Measurements from ENCODE around the gene KCNIP1. TPM values are rescaled to one million over a fixed set of nuclear protein-coding genes. Genes with fewer than 3 reads are reported as not detected.

Gene KCNIP1
- total and polyA plus RNA-seq, 4 donors: 0.13 to 1.8 (median 0.72) TPM

DNA sequence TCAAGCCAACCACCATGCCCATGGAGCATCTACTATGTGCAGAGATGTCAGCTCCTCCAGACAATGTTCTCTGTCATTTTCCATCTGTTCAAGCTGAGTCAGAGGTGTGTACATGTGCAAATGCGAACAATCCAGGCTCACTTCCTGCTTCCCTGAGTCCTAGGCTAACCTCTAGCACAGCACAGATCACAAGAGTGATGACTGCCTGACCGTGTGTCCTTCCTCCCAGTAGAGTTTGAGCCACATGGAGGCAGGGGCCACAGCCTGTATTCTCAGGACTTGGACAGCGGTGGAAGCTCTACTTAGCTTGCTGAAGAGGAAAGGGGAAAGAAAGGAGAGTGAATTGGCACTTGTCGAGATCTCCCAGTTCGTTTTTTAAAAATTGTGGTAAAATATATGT is 87.2 kb downstream of the KCNIP1 start:
- TF ChIP-seq, protein P1, sequence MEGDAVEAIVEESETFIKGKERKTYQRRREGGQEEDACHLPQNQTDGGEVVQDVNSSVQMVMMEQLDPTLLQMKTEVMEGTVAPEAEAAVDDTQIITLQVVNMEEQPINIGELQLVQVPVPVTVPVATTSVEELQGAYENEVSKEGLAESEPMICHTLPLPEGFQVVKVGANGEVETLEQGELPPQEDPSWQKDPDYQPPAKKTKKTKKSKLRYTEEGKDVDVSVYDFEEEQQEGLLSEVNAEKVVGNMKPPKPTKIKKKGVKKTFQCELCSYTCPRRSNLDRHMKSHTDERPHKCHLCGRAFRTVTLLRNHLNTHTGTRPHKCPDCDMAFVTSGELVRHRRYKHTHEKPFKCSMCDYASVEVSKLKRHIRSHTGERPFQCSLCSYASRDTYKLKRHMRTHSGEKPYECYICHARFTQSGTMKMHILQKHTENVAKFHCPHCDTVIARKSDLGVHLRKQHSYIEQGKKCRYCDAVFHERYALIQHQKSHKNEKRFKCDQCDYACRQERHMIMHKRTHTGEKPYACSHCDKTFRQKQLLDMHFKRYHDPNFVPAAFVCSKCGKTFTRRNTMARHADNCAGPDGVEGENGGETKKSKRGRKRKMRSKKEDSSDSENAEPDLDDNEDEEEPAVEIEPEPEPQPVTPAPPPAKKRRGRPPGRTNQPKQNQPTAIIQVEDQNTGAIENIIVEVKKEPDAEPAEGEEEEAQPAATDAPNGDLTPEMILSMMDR (IDR thresholded peaks at IDR 0.05; ENCODE audit: control extremely low read depth, extremely low read depth): no peak
- Histone ChIP-seq H3K4me3 (no peak overlapping the region), H3K9me3 (ENCODE audit: control insufficient read depth in 4 of 4, insufficient read depth in 3 of 4, low read length in 3 of 4) (peaks cover 0 to 3% (median 0%) of the 10 kb centered on the region in 4 donors), H3K4me1 (ENCODE audit: control insufficient read depth in 5 of 5, insufficient read depth in 5 of 5, low read length in 5 of 5) (no peaks in the 10 kb centered on the region), H3K27ac (ENCODE audit: low read depth in 1 of 2, low read length in 1 of 2) (no peak overlapping the region), H3K27me3 (ENCODE audit: control insufficient read depth in 3 of 3, insufficient read depth in 3 of 3, low read length in 2 of 3) (no peaks in the 10 kb centered on the region), H3K9ac (ENCODE audit: insufficient read depth in 1 of 2, low read length in 2 of 2) (no peak overlapping the region), H3K36me3 (ENCODE audit: control insufficient read depth in 4 of 4, insufficient read depth in 4 of 4, low read length in 4 of 4) (no peaks in the 10 kb centered on the region)
- 70 to 72% methylated on average over 5 of the region's 5 CpGs for WGBS, 2 donors
- DNase-seq (no peak), ATAC-seq (ENCODE audit: insufficient read depth, low FRiP score) (no peak)

DNA sequence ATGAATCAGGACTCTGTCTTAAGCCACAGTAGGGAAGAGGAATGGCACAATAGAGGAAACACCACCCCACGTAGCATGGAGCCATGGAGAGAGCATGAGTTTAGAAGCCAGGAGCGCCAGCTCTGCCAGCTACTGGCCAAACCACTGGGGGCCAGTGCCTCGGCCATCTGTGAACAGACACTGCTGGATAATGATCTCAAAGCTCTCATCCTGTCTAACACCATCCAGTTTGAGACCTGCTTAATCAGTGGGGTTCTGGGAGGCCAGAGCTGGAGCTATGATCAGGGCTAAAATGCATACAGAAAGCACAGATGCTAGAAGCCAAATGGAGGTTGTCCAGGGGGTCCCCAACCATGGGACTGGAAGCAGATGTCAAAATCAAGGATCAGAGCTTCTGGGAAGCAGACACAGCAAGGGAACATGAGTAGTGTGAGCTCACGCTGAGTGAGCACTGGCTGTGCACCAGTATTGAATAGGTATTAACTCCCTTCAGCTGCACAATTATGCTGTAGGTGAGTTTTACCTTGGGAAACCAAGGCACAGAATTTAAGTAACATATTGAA is 92.7 kb downstream of the KCNIP1 start:
- DNase-seq (no peak), ATAC-seq (ENCODE audit: insufficient read depth, low FRiP score) (no peak)
- 83 to 88% methylated on average over 4 of the region's 4 CpGs for WGBS, 2 donors
- Histone ChIP-seq H3K36me3 (ENCODE audit: control insufficient read depth in 4 of 4, insufficient read depth in 4 of 4, low read length in 4 of 4) (no peaks in the 10 kb centered on the region), H3K27ac (ENCODE audit: low read depth in 1 of 2, low read length in 1 of 2) (no peak overlapping the region), H3K4me1 (ENCODE audit: control insufficient read depth in 5 of 5, insufficient read depth in 5 of 5, low read length in 5 of 5) (peaks cover 3 to 23% (median 10%) of the 10 kb centered on the region in 5 donors), H3K4me3 (no peak overlapping the region), H3K9ac (ENCODE audit: insufficient read depth in 1 of 2, low read length in 2 of 2) (no peak overlapping the region), H3K9me3 (ENCODE audit: control insufficient read depth in 4 of 4, insufficient read depth in 3 of 4, low read length in 3 of 4) (no peaks in the 10 kb centered on the region), H3K27me3 (ENCODE audit: control insufficient read depth in 3 of 3, insufficient read depth in 3 of 3, low read length in 2 of 3) (no peaks in the 10 kb centered on the region)
- TF ChIP-seq, protein P1 (IDR thresholded peaks at IDR 0.05; ENCODE audit: control extremely low read depth, extremely low read depth): no peak

DNA sequence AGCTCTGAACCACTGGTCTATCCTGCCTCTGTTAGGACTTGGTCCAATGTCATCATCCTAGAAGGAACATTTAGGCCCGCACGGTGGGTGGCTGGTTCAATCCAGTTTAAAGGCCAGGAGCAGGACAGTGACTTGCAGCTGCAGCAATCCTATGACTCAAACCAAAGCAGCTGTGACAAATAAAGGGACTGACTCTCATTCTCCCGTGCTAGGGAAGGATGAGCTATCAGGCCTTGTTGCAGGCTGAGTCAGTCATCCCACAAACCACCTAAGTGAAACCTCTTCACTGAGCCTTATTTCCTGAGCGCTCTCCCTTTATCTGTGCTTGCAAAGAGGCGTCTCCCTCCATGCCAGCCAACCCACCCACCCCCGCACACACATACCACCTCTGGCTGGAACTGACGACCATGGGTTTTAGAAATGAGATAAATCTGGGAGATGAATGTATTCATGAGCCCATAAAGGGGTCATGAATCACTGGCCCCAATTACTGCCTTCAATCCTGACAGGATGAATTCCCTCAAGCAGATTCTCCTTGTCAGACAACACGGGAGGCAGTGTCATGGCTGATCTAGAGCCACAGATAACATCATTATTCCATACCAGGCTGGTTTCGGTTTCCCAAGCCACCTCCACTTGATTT is 93.4 kb downstream of the KCNIP1 start:
- no peak overlapping the region for H3K27ac ChIP-seq (ENCODE audit: low read depth in 1 of 2, low read length in 1 of 2)
- ATAC-seq (ENCODE audit: insufficient read depth, low FRiP score) (no peak), DNase-seq (peak; percentile 51 to 72 (median 59))
- no peaks in the 10 kb centered on the region for H3K9me3 ChIP-seq (ENCODE audit: control insufficient read depth in 4 of 4, insufficient read depth in 3 of 4, low read length in 3 of 4)
- no peak overlapping the region for H3K4me3 ChIP-seq
- 50 to 64% methylated on average over 9 of the region's 9 CpGs for WGBS, 2 donors
- H3K27me3 ChIP-seq (ENCODE audit: control insufficient read depth in 3 of 3, insufficient read depth in 3 of 3, low read length in 2 of 3): no peaks in the 10 kb centered on the region
- TF ChIP-seq, protein P1 (IDR thresholded peaks at IDR 0.05; ENCODE audit: control extremely low read depth, extremely low read depth): no peak
- peaks cover 3 to 23% (median 10%) of the 10 kb centered on the region in 5 donors for H3K4me1 ChIP-seq (ENCODE audit: control insufficient read depth in 5 of 5, insufficient read depth in 5 of 5, low read length in 5 of 5)
- H3K9ac ChIP-seq (ENCODE audit: insufficient read depth in 1 of 2, low read length in 2 of 2): no peak overlapping the region
- H3K36me3 ChIP-seq (ENCODE audit: control insufficient read depth in 4 of 4, insufficient read depth in 4 of 4, low read length in 4 of 4): no peaks in the 10 kb centered on the region

All from lung (tissue), 12 donors.